ENCODE measurements around the gene WNK4.

DNA sequence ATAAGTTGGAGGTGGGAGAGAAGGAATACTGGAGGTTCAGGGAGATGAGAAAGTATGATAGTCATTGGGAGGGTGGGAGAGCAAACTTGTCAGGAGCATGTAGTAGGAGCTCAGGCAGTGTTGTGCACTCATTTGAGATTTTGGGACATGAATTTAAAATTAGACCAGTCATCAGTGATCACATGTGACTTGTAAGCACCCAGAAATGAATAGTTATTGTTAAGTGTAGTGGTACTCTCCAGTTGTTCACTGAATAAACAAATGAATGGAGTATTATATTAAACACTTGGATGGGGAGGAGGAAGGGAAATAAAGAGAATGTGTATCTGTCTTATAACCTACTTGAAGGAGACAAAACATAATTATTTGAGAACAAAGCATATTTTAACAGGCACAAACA lies 50.6 kb downstream of the WNK4 start:
- TF ChIP-seq ESRRG (CRISPR knock-in tag; IDR thresholded peaks at IDR 0.05) = no peak
- no peak for TF ChIP-seq ZFP3 (CRISPR knock-in tag; IDR thresholded peaks at IDR 0.05)
